H9 (cell line): Measurements from ENCODE around the gene PKN1. TPM values are rescaled to one million over a fixed set of nuclear protein-coding genes. Genes with fewer than 3 reads are reported as not detected.

Source experiments
- DNase-seq: peaks from one replicate; pipeline ENCODE4 v3.0.0-alpha.2; 2017
- H2AFZ ChIP-seq: one replicate; pipeline ENCODE4 v1.6.1; 2013; ENCODE audit warnings: mild to moderate bottlenecking, low read length, control low read depth, moderate library complexity
- H2AK5ac ChIP-seq: 2 replicates; pipeline ENCODE4 v1.6.1; 2013; ENCODE audit warnings: low read length, control low read depth, mixed read lengths; ENCODE audit not compliant: insufficient read length
- H2BK120ac ChIP-seq: one replicate; pipeline ENCODE4 v1.6.1; 2013; ENCODE audit warnings: low read depth, mild to moderate bottlenecking, low read length, control low read depth, inconsistent platforms; ENCODE audit not compliant: poor library complexity, severe bottlenecking
- H2BK12ac ChIP-seq: 2 replicates; pipeline ENCODE4 v1.6.1; 2013; ENCODE audit warnings: low read length, control low read depth, mixed read lengths, low read depth; ENCODE audit not compliant: insufficient read length
- H2BK15ac ChIP-seq: 2 replicates; pipeline ENCODE4 v1.6.1; 2013; ENCODE audit warnings: low read depth, low read length, control low read depth
- H2BK20ac ChIP-seq: one replicate; pipeline ENCODE4 v1.6.1; 2013; ENCODE audit warnings: low read depth, mild to moderate bottlenecking, low read length, control low read depth, inconsistent platforms; ENCODE audit not compliant: poor library complexity, severe bottlenecking
- H2BK5ac ChIP-seq: 2 replicates; pipeline ENCODE4 v1.6.1; 2013; ENCODE audit warnings: low read length, control low read depth, mixed read lengths; ENCODE audit not compliant: insufficient read length
- H3K14ac ChIP-seq: 2 replicates; pipeline ENCODE4 v1.6.1; 2013; ENCODE audit warnings: low read length, control low read depth; ENCODE audit not compliant: insufficient read depth
- H3K18ac ChIP-seq: 2 replicates; pipeline ENCODE4 v1.6.1; 2013; ENCODE audit warnings: low read depth, mild to moderate bottlenecking, mixed read lengths, low read length, control low read depth; ENCODE audit not compliant: insufficient read length
- H3K23ac ChIP-seq: 2 replicates; pipeline ENCODE4 v1.6.1; 2013; ENCODE audit warnings: low read length, control low read depth, mixed read lengths, low read depth; ENCODE audit not compliant: insufficient read length
- H3K23me2 ChIP-seq: 2 replicates; pipeline ENCODE4 v1.6.1; 2013; ENCODE audit warnings: low read depth, mild to moderate bottlenecking, mixed read lengths, low read length, control low read depth; ENCODE audit not compliant: insufficient read length, poor library complexity, severe bottlenecking
- H3K27ac ChIP-seq: 2 replicates; pipeline ENCODE4 v1.5.1; 2013; ENCODE audit warnings: low read length, control low read depth, mixed read lengths, low read depth; ENCODE audit not compliant: insufficient read length
- H3K27me3 ChIP-seq: 2 replicates; pipeline ENCODE4 v1.6.1; 2013; ENCODE audit warnings: low read length, control low read depth, inconsistent platforms; ENCODE audit not compliant: insufficient read depth
- H3K4ac ChIP-seq: 2 replicates; pipeline ENCODE4 v1.6.1; 2013; ENCODE audit warnings: low read depth, mild to moderate bottlenecking, control low read depth, inconsistent platforms, low read length, moderate library complexity
- H3K4me1 ChIP-seq: 2 replicates; pipeline ENCODE4 v1.6.1; 2013; ENCODE audit warnings: low read length, control low read depth, inconsistent platforms; ENCODE audit not compliant: insufficient read depth
- H3K4me2 ChIP-seq: 2 replicates; pipeline ENCODE4 v1.6.1; 2013; ENCODE audit warnings: low read length, control low read depth, mixed read lengths; ENCODE audit not compliant: insufficient read length, insufficient read depth
- H3K56ac ChIP-seq: 2 replicates; pipeline ENCODE4 v1.6.1; 2013; ENCODE audit warnings: low read depth, mild to moderate bottlenecking, mixed read lengths, low read length, control low read depth; ENCODE audit not compliant: insufficient read length
- H3K79me1 ChIP-seq: 2 replicates; pipeline ENCODE4 v1.6.1; 2013; ENCODE audit warnings: low read depth, mild to moderate bottlenecking, moderate library complexity, low read length, control low read depth, inconsistent platforms; ENCODE audit not compliant: insufficient read depth, poor library complexity, severe bottlenecking
- H3K79me2 ChIP-seq: 2 replicates; pipeline ENCODE4 v1.6.1; 2013; ENCODE audit warnings: low read length, control low read depth, inconsistent platforms; ENCODE audit not compliant: insufficient read depth
- H3K9ac ChIP-seq: 2 replicates; pipeline ENCODE4 v1.6.1; 2013; ENCODE audit warnings: low read length, control low read depth, mixed read lengths; ENCODE audit not compliant: insufficient read length; ENCODE audit errors: extremely low read depth
- H3K9me3 ChIP-seq: one replicate; pipeline ENCODE4 v1.6.1; 2013; ENCODE audit warnings: low read depth, low read length, inconsistent platforms; ENCODE audit not compliant: control insufficient read depth
- H3T11ph ChIP-seq: one replicate; pipeline ENCODE4 v1.6.1; 2013; ENCODE audit warnings: mild to moderate bottlenecking, low read length, control low read depth, inconsistent platforms
- H4K20me1 ChIP-seq: one replicate; pipeline ENCODE4 v1.6.1; 2013; ENCODE audit not compliant: control insufficient read depth, insufficient read length, insufficient read depth
- H4K5ac ChIP-seq: 2 replicates; pipeline ENCODE4 v1.6.1; 2013; ENCODE audit warnings: low read depth, mild to moderate bottlenecking, mixed read lengths, low read length, control low read depth; ENCODE audit not compliant: insufficient read length
- H4K8ac ChIP-seq: replicated peaks from 2 replicates; pipeline ENCODE4 v1.6.1; 2013; ENCODE audit warnings: low read length, control low read depth, mixed read lengths, low read depth; ENCODE audit not compliant: insufficient read length
- H4K91ac ChIP-seq: 2 replicates; pipeline ENCODE4 v1.6.1; 2013; ENCODE audit warnings: low read depth, mild to moderate bottlenecking, moderate library complexity, mixed read lengths, low read length, control low read depth; ENCODE audit not compliant: insufficient read length
- H3K27ac Mint-ChIP-seq, 3 experiments: 2 replicates in 2 of 3; 3 replicates in 1 of 3; pipeline ENCODE4 v1.8.0; 2020 to 2021; ENCODE audit warnings: mixed read lengths in 3 of 3, mild to moderate bottlenecking in 1 of 3, moderate library complexity in 1 of 3
- H3K27me3 Mint-ChIP-seq: 2 replicates; pipeline ENCODE4 v1.8.0; 2021; ENCODE audit warnings: low read depth, mild to moderate bottlenecking, moderate library complexity, mixed read lengths
- H3K36me3 Mint-ChIP-seq, 3 experiments: 2 replicates in 2 of 3; 3 replicates in 1 of 3; pipeline ENCODE4 v1.8.0; 2020 to 2021; ENCODE audit warnings: low read depth in 3 of 3, mixed read lengths in 3 of 3; ENCODE audit not compliant: insufficient read depth in 1 of 3
- H3K4me1 Mint-ChIP-seq, 2 experiments: 2 replicates each; pipeline ENCODE4 v1.8.0; 2020; ENCODE audit warnings: mixed read lengths in 2 of 2
- H3K4me3 Mint-ChIP-seq, 2 experiments: 2 replicates in 1 of 2; 3 replicates in 1 of 2; pipeline ENCODE4 v1.8.0; 2020 to 2021; ENCODE audit warnings: mild to moderate bottlenecking in 2 of 2, mixed read lengths in 2 of 2, moderate library complexity in 1 of 2
- H3K9me3 Mint-ChIP-seq, 2 experiments: 2 replicates in 1 of 2; 3 replicates in 1 of 2; pipeline ENCODE4 v1.8.0; 2020; ENCODE audit warnings: mild to moderate bottlenecking in 2 of 2, mixed read lengths in 2 of 2, moderate library complexity in 1 of 2
- WGBS: extraction: QIAGEN DNeasy Blood & Tissue Kit; methylation state at CpG from one replicate; pipeline ENCODE4 v1.1.7; 2013; ENCODE audit warnings: missing lambda C conversion rate, low lambda C conversion rate, mixed read lengths; ENCODE audit not compliant: insufficient read length; ENCODE audit errors: extremely low coverage; 5-methylcytosine and 5-hydroxymethylcytosine counted together
- total RNA-seq: library from RNA; stranded (reverse); gene quantifications from 2 replicates; pipeline ENCODE4 v1.2.1, GENCODE V29; 2021
- TF ChIP-seq, protein P1 (sequence below): fragments of 200-600 bp; sonication (generic); conservative IDR thresholded peaks from 3 replicates; pipeline ENCODE4 v1.8.0; 2021; ENCODE audit warnings: antibody characterized with exemption, mild to moderate bottlenecking

Gene PKN1
- total RNA-seq, 1 experiment from 2014 or later: 159 TPM

DNA sequence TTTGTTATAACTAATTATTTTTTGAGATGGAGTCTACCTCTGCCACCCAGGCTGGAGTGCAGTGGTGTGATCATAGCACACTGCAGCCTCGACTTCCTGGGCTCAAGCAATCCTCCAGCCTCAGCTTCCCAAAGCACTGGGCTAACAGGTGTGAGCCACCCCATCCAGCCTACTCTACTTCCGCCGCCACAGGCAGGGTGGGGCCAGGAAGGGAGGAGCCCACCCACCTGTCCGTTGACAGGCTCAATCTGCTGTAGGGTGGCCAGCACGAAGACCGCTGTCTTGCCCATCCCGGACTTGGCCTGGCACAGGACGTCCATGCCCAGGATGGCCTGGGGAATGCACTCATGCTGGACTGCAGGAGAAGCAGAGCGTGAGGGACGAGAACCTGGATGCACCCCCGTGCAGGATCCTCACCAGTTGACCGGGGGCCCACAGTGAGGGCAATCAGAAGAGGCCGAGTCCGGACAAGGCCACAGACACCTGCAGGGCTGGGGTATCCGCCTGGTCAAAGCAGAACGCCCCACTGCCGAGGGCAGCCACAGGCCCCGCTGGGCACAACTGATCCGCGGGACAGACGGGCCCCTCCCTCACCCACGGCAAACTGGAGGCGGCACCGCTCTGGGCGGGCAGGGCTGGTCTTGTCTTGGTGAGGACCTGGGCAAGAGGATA, 20.6 kb upstream of the PKN1 start:
- TF ChIP-seq, protein P1, sequence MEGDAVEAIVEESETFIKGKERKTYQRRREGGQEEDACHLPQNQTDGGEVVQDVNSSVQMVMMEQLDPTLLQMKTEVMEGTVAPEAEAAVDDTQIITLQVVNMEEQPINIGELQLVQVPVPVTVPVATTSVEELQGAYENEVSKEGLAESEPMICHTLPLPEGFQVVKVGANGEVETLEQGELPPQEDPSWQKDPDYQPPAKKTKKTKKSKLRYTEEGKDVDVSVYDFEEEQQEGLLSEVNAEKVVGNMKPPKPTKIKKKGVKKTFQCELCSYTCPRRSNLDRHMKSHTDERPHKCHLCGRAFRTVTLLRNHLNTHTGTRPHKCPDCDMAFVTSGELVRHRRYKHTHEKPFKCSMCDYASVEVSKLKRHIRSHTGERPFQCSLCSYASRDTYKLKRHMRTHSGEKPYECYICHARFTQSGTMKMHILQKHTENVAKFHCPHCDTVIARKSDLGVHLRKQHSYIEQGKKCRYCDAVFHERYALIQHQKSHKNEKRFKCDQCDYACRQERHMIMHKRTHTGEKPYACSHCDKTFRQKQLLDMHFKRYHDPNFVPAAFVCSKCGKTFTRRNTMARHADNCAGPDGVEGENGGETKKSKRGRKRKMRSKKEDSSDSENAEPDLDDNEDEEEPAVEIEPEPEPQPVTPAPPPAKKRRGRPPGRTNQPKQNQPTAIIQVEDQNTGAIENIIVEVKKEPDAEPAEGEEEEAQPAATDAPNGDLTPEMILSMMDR: no peak
- Histone ChIP-seq H4K20me1 (no peaks in the 10 kb centered on the region), H3K9me3 (no peaks in the 10 kb centered on the region), H4K5ac (no peak overlapping the region), H3K4me1 (no peaks in the 10 kb centered on the region), H2BK20ac (no peak overlapping the region), H2BK5ac (no peak overlapping the region), H3K23ac (no peak overlapping the region), H2BK120ac (no peak overlapping the region), H3K79me1 (peaks cover 8% of the 10 kb centered on the region), H3T11ph (no peak overlapping the region), H3K56ac (no peak overlapping the region), H3K79me2 (peaks cover 35% of the 10 kb centered on the region), H2AK5ac (no peak overlapping the region), H2AFZ (no peak overlapping the region), H4K8ac (no peak overlapping the region), H3K4me2 (no peak overlapping the region), H4K91ac (no peak overlapping the region), H3K23me2 (no peaks in the 10 kb centered on the region), H3K14ac (no peak overlapping the region), H2BK12ac (no peak overlapping the region), H2BK15ac (no peak overlapping the region), H3K27ac (no peak overlapping the region), H3K4ac (no peak overlapping the region), H3K27me3 (no peaks in the 10 kb centered on the region), H3K18ac (no peak overlapping the region), H3K9ac (no peak overlapping the region)
- H3K27ac Mint-ChIP-seq: no peak overlapping the region
- H3K27me3 Mint-ChIP-seq: no peaks in the 10 kb centered on the region
- peaks cover 23 to 25% of the 10 kb centered on the region in 2 experiments for H3K4me1 Mint-ChIP-seq
- no peak for DNase-seq
- H3K36me3 Mint-ChIP-seq: peaks cover 56 to 83% (median 83%) of the 10 kb centered on the region in 3 experiments
- H3K4me3 Mint-ChIP-seq: no peak overlapping the region
- no peaks in the 10 kb centered on the region for H3K9me3 Mint-ChIP-seq
- WGBS: no CpG with 5 or more reads among the region's 25 CpGs
